GM12801 (cell line): ENCODE data around the gene IQSEC2.

ENCODE experiments used
- CTCF ChIP-seq: IDR thresholded peaks from one replicate; pipeline ENCODE4 v1.5.1; 2011; ENCODE audit warnings: control low read depth; ENCODE audit not compliant: insufficient read length; ENCODE audit errors: extremely low read depth

Gene IQSEC2

GRCh38 chrX:53294024-53294648 lies 12.8 kb upstream of the IQSEC2 start:
- no peak for TF ChIP-seq CTCF

- no peak for TF ChIP-seq CTCF
These were observed 10.2 kb upstream of the IQSEC2 start for GRCh38 chrX:53291596-53291995.

DNA sequence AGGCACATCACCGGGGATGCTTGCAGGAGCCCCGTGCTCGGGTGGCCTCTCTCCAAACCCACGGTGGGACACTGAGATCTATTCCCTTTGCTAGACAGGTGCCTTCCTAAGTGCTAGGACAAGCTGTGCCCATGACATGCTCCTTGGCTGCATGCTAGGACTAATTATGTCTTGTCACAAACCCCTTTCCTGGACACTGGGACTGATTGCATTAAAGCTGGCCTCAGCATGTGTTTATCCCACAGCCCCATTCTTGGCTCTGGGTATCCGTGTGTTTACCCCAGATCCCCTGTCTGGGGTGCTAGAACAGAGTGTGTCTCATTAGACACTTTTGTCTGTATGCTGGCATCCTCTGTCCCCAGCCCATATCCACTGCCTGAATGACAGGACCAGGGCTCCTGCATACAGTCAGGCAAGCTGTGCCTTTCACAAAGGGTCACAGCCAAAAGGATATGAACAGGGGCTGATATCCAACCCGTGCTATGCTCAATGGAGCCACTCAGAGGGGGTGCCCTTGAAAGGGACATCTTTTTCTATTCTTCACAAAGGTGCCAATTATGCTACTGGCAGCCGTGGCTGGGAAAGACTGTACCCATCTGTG lies 9.2 kb upstream of the IQSEC2 start:
- TF ChIP-seq CTCF: no peak

- no peak for TF ChIP-seq CTCF
These were observed 6.8 kb upstream of the IQSEC2 start for GRCh38 chrX:53288189-53288588.

DNA sequence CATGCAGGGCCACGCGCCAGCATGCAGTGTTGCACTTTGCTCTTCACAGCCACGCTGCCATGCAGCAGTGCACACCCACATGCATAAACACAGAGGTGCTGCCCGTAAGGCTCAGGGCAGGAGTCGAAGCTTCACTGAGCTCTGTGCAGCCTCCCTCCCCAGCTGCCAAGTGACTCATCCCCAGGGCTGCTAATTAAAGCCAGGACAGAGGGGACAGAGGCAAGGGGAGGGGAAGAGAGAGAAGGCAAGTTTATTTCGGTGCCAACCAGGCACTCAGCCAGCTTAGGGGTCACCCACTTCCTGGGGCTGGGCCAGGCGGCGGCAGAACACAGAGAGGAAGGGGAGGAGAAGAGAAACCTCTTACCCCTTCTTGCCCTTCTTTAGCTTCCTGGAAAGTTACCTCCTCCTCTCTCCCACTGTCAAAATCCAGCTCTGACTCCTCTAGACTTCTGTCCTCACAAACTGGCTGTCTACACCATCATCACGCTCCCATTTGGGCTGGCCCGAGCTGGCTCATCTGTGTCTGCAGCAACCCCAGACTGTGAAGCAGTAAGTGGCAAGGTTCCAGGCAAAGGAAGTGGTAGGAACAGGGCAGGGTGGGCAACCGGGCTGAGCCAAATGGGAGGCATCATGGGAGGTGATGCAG lies 6.2 kb upstream of the IQSEC2 start:
- no peak for TF ChIP-seq CTCF

- TF ChIP-seq CTCF: no peak
These were observed 4.8 kb upstream of the IQSEC2 start for GRCh38 chrX:53286171-53286570.

DNA sequence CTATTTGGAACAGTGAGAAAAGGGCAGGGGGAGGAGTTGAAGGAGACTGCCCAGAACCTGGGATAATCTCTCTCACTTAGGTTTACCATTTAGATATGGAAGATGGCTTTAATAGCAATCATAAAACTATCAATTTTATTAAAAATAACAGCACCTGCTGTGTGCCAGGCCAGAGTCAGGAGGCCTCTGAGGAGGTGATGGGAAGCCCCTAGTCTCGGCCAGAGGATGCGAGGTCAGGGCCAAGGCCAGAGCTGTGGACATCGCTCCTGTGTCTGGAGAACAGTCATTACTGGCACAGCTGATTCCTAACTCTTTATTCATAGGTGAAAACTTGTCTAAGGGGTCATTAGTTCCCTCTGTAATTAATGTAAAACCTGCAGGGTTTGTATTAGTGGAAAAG lies 4.2 kb upstream of the IQSEC2 start:
- no peak for TF ChIP-seq CTCF
